ENCODE measurements around the gene ARID2.

ARID2 gene

GRCh38 chr12:45730348-45731189 is 1.1 kb downstream of the ARID2 start:
- CTCF ChIA-PET: interaction anchor here (0.5 to 0.7 kb wide), 5 partner anchors 73 to 540 kb away, joined by 3 read pairs; no protein-coding TSS in a partner anchor
- no peak for TF ChIP-seq ZNF140 (tag by site-specific recombination; IDR thresholded peaks at IDR 0.05)
- TF ChIP-seq ZNF660 (tag by site-specific recombination; IDR thresholded peaks at IDR 0.05): peak; percentile 15
- 0 out of 2 replicates have a peak, but pooled peaks have one; percentile 35 for TF ChIP-seq IKZF3 (tag by site-specific recombination; IDR thresholded peaks at IDR 0.05)
- no peak for TF ChIP-seq ZNF239 (tag by site-specific recombination; IDR thresholded peaks at IDR 0.05)
- peak; percentile 68; the same call in 1 of the 2 replicates for TF ChIP-seq ZBTB17 (tag by site-specific recombination; IDR thresholded peaks at IDR 0.05)
- TF ChIP-seq ZNF10 (tag by site-specific recombination; IDR thresholded peaks at IDR 0.05): no peak
- no peak for TF ChIP-seq TCF7L2 (IDR thresholded peaks at IDR 0.05; ENCODE audit: borderline replicate concordance, low read depth, low read length)
- 0 out of 2 replicates have a peak, but pooled peaks have one; percentile 12 for TF ChIP-seq ZBTB20 (tag by site-specific recombination; IDR thresholded peaks at IDR 0.05)
- no peak for TF ChIP-seq ZNF2 (tag by site-specific recombination; IDR thresholded peaks at IDR 0.05)
- no peak for TF ChIP-seq CTCF (tag by site-specific recombination; IDR thresholded peaks at IDR 0.05)
- no peak for TF ChIP-seq ZNF302 (tag by site-specific recombination; IDR thresholded peaks at IDR 0.05; ENCODE audit: low read depth)
- TF ChIP-seq MEIS1 (CRISPR knock-in tag; IDR thresholded peaks at IDR 0.05; ENCODE audit: borderline replicate concordance): no peak
- no peak for TF ChIP-seq ZIC2 (tag by site-specific recombination; IDR thresholded peaks at IDR 0.05)
- no peak for TF ChIP-seq ZFP37 (tag by site-specific recombination; IDR thresholded peaks at IDR 0.05)
- TF ChIP-seq ZBTB26 (tag by site-specific recombination; optimal IDR thresholded peaks at IDR 0.05): peak; percentile 60
- TF ChIP-seq PATZ1 (tag by site-specific recombination; IDR thresholded peaks at IDR 0.05): peak; percentile 60; the same call in 1 of the 2 replicates
- no peak for TF ChIP-seq ZSCAN30 (tag by site-specific recombination; IDR thresholded peaks at IDR 0.05)
- no peak for TF ChIP-seq ZNF155 (tag by site-specific recombination; IDR thresholded peaks at IDR 0.05)
- no peak for TF ChIP-seq ZNF146 (tag by site-specific recombination; IDR thresholded peaks at IDR 0.05)
- peak; percentile 51 for TF ChIP-seq ZNF366 (tag by site-specific recombination; conservative IDR thresholded peaks at IDR 0.05)
- no peak for TF ChIP-seq ZNF777 (tag by site-specific recombination; IDR thresholded peaks at IDR 0.05; ENCODE audit: borderline replicate concordance)
- TF ChIP-seq ZNF280D (tag by site-specific recombination; IDR thresholded peaks at IDR 0.05): no peak
- no peak for TF ChIP-seq ZNF48 (tag by site-specific recombination; IDR thresholded peaks at IDR 0.05)
- no peak for TF ChIP-seq RBAK (tag by site-specific recombination; IDR thresholded peaks at IDR 0.05)
- H3K9me3 ChIP-seq (ENCODE audit: control insufficient read depth, insufficient read depth, low read depth, low read length): no peaks in the 10 kb centered on the region
- peaks cover 4% of the 10 kb centered on the region; the same call in 1 of the 2 replicates for H3K4me1 ChIP-seq (ENCODE audit: control insufficient read depth, insufficient read depth, low read length)
- peak overlapping the region; percentile 82 for H3K4me3 ChIP-seq (ENCODE audit: low read depth, low read length)
- POLR2A ChIA-PET: interaction anchor here (0.8 to 1.1 kb wide), 4 partner anchors 13 to 261 kb away, joined by 3 to 5 read pairs (median 3); no protein-coding TSS in a partner anchor
- peak overlapping the region; percentile 98 for H3K27ac ChIP-seq (ENCODE audit: extremely low read depth, low read depth, low read length)
- peaks cover 6 to 13% of the 10 kb centered on the region in 2 experiments; a peak in 2 of 3 replicates for H3K36me3 ChIP-seq (ENCODE audit: control insufficient read depth in 2 of 2, insufficient read depth in 1 of 2, low read length in 2 of 2)

All from HEK293 (cell line).